ENCODE data around the gene EVA1A.

The EVA1A gene, protein sequence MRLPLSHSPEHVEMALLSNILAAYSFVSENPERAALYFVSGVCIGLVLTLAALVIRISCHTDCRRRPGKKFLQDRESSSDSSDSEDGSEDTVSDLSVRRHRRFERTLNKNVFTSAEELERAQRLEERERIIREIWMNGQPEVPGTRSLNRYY

DNA sequence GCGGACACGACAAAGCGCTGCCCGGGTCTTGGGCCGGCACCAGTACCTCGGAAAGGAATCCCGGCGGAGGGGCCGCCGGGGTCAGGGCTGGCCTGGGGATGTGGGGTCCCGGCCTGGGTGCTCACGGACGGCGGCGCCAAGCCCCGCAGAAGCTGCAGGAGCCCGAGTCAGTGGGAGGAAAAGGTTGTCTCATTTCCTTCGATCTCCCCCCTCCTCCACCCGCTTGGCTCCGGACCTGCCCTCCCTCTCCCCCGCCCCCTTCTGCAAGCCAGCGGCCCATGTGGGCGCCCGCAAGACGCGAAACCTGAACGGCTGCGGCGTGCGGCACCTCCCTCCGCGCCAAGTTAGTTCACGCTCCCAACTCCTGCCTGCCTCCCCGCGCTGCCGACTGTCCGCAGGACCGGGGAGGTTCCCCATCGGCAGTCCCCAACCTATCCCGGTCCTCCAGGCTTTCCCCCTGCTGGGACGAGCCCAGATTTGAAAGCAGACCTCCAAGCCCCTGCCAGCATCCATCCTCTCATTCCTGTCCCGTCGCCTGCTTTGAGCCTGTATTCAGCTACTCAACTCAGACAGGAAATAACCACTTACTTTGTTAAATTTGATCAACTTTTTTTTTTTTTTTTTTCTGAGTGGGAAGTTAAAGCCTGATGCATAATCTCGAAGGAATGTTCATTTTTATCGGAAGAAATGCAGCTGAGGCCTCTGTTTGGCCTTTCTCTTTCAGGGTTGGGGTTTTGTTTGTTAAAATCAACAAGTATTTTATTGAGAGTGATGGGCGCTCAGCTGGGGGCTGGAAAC, at the start of gene EVA1A:
Gene EVA1A (minus strand): TSS at position 172 of the 798 bp plus-strand sequence. CDS start 42,799 bp downstream, outside the sequence.
- DNase-seq, result peak; percentile 83

- DNase-seq, result peak; percentile 67
Measured at GRCh38 chr2:75609937-75610508, 49.3 kb upstream of the EVA1A start.

GRCh38 chr2:75609334-75609689, 48.6 kb upstream of the EVA1A start:
- DNase-seq, result no peak

DNA sequence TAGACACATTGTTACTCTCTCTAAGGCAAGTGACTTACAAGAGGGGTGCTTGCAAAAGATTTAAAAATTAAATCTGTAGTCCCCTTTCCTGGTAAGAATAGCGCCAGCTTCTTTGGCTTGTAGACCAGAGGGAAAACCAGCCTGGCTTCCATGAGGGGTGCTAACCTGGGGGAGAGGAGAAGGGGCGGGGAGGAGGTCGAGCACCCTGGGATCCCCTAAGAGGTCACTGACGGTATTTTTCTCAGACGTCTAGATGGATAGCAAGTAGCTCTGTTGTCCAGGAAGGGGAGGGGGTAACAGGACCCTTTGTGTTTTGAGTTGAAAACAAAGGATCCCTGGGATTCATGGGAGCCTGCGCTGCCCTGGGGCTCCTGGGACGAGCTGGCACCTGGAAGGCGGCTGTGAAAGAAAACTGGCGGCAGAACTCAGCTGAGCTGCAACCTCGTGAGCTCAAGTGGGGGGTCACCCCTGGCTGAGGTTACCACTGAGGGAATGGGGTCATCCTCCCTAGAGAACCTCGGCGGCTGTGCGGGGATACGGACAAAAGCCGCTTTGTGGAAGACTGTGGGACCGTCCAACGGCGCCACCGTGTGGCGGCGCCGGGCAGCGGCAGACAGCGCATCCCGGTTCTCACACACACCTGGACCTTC, 48.1 kb upstream of the EVA1A start:
- DNase-seq, result peak; percentile 55

DNA sequence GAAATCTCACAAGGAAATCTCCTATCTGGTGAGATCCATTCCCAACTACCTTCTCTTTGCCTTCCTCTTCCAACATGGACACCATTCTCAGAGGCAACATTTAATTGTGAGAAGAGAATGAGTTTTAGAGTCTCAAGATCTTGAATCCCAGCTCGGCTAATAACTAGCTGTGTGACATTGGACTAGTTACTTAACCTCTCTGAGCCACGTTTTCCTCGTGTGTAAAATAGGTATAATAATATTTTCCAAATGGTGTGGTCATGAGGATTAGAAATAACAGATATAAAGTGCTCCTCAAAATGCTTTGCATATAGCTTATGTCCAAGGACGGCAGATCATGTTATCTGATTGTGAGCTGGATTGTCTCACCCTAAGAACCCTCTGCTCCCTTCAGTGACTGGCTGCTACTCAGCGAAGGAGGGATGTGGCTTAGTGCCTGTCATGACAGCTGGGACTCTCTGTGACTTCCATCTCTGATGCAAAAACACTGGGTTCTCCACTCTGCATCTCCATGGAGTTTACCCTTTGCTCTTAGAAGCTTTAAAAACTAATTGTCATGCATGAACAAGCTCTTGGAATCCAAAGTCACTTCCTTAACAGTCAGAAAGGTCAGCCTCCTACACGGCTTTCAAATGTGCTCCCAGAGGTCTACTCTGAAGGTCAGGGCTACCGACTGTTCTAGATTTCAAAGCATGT, 47.4 kb upstream of the EVA1A start:
- no peak for DNase-seq

GRCh38 chr2:75607400-75607798, 46.7 kb upstream of the EVA1A start:
- DNase-seq, result no peak

DNA sequence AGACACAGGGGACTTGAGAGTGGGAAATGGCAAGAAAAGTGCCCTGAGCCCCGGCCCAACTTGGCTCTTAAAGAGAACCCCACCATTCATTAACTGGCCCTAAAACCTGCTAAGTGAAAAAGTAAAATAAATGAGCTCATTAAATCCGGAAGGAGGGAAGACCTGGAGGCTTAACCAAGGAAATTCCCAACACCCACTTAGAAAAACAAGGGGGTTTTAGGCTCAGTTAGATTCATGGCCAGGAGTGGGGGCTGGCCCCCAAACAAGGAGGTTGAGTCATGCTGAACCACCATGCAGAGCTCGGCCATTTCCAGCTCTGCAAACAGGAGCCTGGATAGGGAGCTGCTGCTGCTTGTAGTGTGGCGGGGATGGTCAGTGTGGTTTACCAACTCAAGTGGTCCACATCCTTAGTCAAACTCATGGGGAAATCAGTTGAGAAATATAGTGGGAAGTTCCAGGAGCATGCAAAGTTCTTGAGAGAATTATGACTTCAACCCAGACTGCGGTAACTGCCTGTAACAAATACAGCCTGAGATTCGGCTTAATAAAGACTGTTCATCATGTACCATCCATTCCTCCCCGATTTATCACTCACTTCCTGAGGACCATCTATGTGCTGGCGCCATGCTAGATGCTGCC, 46.1 kb upstream of the EVA1A start:
- peak; percentile 95 for DNase-seq

- DNase-seq, result peak; percentile 99
Measured at GRCh38 chr2:75605770-75606529, 45.2 kb upstream of the EVA1A start.

GRCh38 chr2:75604484-75604883, 43.7 kb upstream of the EVA1A start:
- DNase-seq, result peak; percentile 29

DNA sequence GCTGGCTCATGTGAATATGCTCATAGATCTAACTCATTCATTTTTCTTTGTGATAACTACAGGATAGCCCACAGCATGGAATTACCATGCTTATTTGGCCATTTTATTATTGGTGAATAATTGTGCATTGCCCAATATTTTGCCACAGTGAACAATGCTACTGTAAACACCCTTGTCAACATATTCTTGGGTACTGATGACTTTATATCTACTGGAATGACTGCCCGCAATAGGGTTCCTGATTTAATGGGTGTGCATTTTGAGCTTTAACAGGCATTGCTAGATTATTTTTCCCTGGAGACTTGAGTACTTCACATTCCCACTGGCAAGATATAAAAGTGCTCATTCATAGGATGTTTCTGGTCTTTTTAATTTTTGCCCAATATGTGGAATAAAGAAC, 42.7 kb upstream of the EVA1A start:
- DNase-seq, result no peak

DNA sequence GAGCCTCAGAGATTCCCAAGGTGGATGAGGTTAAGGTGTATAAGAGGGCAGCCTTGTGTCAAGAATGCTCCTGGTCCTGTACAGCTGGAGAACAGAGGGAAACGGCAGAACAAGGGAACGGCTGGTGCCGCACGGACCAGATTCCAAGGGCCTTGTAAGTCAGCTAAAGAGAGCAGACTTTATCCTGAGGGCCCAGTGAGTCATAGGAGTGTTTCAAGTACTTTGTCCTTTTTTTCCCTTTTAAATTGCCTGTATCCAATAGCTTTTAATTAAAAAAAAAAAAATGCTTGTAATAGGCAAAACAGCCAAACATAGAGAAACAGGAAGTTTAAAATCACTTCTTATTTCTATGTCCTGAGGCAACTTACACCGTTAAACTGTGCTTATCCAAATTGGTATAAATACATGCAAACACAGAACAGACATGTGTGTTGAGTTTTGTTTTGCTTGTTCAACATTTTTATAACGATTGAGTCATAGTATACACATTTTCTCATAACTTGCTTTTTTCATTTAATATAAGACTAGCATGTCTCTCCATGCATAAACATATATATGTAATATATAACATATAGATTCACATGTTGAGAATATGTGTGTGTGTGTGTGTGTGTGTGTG, 42.1 kb upstream of the EVA1A start:
- DNase-seq, result peak; percentile 80

DNA sequence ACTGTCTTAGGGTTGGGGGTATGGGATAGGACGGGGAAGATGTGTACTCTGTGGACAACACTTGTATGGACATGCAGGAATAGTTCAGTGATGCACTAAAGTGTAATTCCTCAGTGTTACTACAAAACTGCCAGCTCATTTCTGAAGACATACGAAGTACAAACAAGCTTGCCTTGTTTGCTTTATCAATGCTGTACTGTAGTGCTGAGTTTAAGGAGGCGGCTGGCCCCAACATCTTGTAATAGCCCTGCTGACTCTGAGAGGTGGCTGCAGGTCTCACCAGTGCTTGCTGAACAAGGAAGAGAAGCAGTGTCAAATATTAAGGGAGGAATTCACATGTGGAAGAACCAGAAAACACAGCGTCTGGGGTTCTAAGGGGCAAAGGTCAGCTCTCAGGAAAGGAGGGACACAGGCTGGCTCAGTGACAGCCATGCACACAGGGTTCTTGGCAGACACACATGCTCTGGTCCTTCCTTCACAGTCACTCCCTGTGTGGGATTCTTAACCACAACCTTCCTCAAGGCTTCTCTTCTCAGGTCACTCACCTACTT, 39.8 kb upstream of the EVA1A start:
- DNase-seq, result no peak

DNA sequence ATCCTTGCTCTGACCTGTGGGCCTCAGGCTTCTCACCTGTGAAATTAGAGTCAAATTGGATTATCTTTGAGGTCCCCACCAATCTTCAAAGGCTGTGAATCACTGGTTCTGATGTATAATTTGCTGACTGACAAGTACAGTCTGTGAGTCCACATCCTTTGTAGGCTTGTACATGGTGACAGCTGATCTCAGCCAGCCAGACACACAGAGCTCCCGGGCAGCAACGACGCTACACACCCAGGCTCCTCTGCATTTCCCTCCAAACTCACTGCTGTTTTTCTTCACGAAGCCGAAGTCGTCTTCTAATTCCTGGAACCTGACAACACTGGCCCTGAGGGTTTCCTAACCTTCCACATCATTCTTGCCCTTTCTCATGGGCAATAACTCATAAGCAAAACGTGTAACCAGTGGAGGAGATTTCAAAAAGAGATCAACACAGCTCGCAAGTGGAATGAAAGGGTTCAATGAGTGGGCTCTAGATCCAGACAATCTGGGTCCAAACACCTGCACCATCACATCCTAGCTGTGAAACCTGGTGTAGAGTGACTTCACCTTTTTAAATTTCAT, 37.9 kb upstream of the EVA1A start:
- DNase-seq, result no peak

GRCh38 chr2:75597949-75598348, 37.2 kb upstream of the EVA1A start:
- no peak for DNase-seq

- DNase-seq, result peak; percentile 34
Measured at GRCh38 chr2:75596784-75597183, 36.0 kb upstream of the EVA1A start.

DNA sequence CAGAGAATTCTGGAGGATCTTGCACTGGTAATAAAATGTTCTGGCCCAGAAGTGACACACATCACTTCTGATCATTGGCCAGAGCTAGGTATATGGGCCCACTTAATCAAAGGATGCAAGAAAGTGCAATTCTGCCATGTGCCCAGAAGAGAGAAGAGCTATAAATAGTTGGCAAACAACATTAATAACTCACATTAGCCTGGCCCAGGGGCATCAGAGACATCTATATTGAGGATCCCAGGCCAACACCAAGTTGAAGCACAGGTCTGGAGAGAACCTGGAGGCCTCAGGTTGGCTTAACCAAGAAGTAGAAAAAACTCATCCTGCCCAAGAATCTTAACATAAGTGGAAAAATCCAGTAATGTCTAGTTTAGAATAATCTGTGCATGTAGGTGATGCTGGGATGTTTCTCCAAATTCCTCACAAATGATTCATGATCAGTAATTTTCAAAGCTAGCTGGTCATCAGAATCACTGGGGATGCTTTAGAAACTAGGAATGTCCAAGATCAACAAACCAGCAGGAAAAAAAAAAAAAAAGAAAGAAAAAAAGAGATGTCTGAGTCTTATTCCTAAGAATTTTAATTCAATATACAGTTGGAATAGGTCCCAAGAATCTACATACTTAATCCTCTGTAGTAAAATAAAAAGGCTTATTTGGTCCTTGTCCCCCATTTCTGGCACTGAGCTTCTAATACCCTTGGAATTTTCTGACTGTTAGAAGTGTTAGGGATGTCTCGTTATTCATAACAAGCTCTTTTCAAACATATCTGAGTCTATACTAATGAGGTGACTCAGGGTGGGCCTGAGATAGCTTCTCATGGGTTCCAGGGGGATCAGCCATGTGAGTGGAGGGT, 35.0 kb upstream of the EVA1A start:
- peak; percentile 97 for DNase-seq

DNA sequence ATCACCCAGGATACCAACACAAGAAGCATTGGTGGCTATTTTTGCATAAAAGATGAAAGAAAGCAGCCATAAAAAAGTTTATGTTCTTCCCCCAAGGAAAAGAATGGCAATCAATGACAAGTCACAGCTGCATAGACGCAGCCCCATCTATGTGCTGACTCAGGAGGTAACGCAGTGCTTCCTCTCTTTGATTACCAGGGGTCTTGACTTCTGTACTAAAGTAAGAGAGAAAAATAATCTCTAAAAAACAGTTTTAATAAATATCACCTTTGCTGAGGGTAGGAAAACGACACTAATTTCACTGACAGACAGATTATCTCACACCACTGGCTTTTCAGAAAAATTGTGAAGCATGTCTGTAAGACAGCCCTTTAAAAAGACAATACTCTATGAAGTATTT, 33.9 kb upstream of the EVA1A start:
- no peak for DNase-seq

- no peak for DNase-seq
Measured at GRCh38 chr2:75592888-75593287, 32.1 kb upstream of the EVA1A start.

GRCh38 chr2:75592030-75592429, 31.3 kb upstream of the EVA1A start:
- peak; percentile 62 for DNase-seq
